Dermis microvascular lymphatic vessel endothelial cell (primary cell): ENCODE results near the gene KCNG2. TPM values are rescaled to one million over a fixed set of nuclear protein-coding genes. Genes with fewer than 3 reads are reported as not detected.
"Not testable (repeated sequence)": the region's sequence is repeated elsewhere in the genome, so short reads cannot be mapped to it uniquely, and the experiment has no call there.

Experiments
- DNase-seq, 2 donors: peaks; one replicate each; pipeline versions ENCODE4 v3.0.0 to v3.0.0-alpha.2; 2010; ENCODE audit warnings: low read depth in 2 of 2
- total RNA-seq: library from RNA; depleted of rRNA; stranded (reverse); fragments of >200 nt; gene quantifications from 2 replicates; pipeline ENCODE4 v1.2.1, GENCODE V29; 2014

The KCNG2 gene
- total RNA-seq, 1 donor from 2014 or later = 0.26 TPM

- DNase-seq = no peak
Measured at GRCh38 chr18:79869591-79870300, 72.0 kb downstream of the KCNG2 start.

- DNase-seq = no peak
Measured at GRCh38 chr18:79870301-79871025, 72.7 kb downstream of the KCNG2 start.

- no peak for DNase-seq
Measured at GRCh38 chr18:79871026-79871390, 73.3 kb downstream of the KCNG2 start.

- no peak for DNase-seq
Measured at GRCh38 chr18:79871481-79872091, 73.8 kb downstream of the KCNG2 start.

GRCh38 chr18:79872527-79873444 is 75.0 kb downstream of the KCNG2 start:
- DNase-seq = no peak

- DNase-seq = no peak
Measured at GRCh38 chr18:79873449-79874110, 75.8 kb downstream of the KCNG2 start.

- no peak for DNase-seq
Measured at GRCh38 chr18:79874553-79875530, 77.1 kb downstream of the KCNG2 start.

- DNase-seq = no peak
Measured at GRCh38 chr18:79875531-79875919, 77.8 kb downstream of the KCNG2 start.

GRCh38 chr18:79875931-79876461 is 78.3 kb downstream of the KCNG2 start:
- no peak for DNase-seq

- DNase-seq = no peak
Measured at GRCh38 chr18:79876497-79876896, 78.8 kb downstream of the KCNG2 start.

GRCh38 chr18:79877163-79878091 is 79.7 kb downstream of the KCNG2 start:
- no peak for DNase-seq

GRCh38 chr18:79878246-79878645 is 80.5 kb downstream of the KCNG2 start:
- DNase-seq = not testable (repeated sequence)

GRCh38 chr18:79878741-79879378 is 81.1 kb downstream of the KCNG2 start:
- DNase-seq = no peak

- no peak for DNase-seq
Measured at GRCh38 chr18:79879566-79879965, 81.8 kb downstream of the KCNG2 start.

GRCh38 chr18:79881695-79882094 is 84.0 kb downstream of the KCNG2 start:
- no peak for DNase-seq

GRCh38 chr18:79882522-79883241 is 84.9 kb downstream of the KCNG2 start:
- no peak for DNase-seq
